ENCODE measurements around the gene RNLS.

GRCh38 chr10:88332503-88333247, 250.4 kb downstream of the RNLS start:
- TF ChIP-seq CTCF (IDR thresholded peaks at IDR 0.05) (no peak), POLR2A (IDR thresholded peaks at IDR 0.05) (no peak)
